ENCODE data around the gene TEP1.

The TEP1 gene

GRCh38 chr14:20429801-20430669 is 16.7 kb upstream of the TEP1 start:
- no peak for DNase-seq

- no peak for DNase-seq
Observed at GRCh38 chr14:20428802-20429201, 15.5 kb upstream of the TEP1 start.

- DNase-seq: no peak
Observed at GRCh38 chr14:20428010-20428365, 14.7 kb upstream of the TEP1 start.

GRCh38 chr14:20427231-20428009 is 14.1 kb upstream of the TEP1 start:
- DNase-seq: no peak

GRCh38 chr14:20424851-20425250 is 11.6 kb upstream of the TEP1 start:
- DNase-seq: no peak

- no peak for DNase-seq
Observed at GRCh38 chr14:20422886-20423285, 9.6 kb upstream of the TEP1 start.

GRCh38 chr14:20421267-20421666 is 8.0 kb upstream of the TEP1 start:
- no peak for DNase-seq

- no peak for DNase-seq
Observed at GRCh38 chr14:20419419-20419818, 6.1 kb upstream of the TEP1 start.

- DNase-seq: no peak
Observed at GRCh38 chr14:20418501-20418909, 5.2 kb upstream of the TEP1 start.

GRCh38 chr14:20417250-20418186 is 4.2 kb upstream of the TEP1 start:
- no peak for DNase-seq

GRCh38 chr14:20416223-20416622 is 2.9 kb upstream of the TEP1 start:
- DNase-seq: no peak

GRCh38 chr14:20415782-20416206 is 2.5 kb upstream of the TEP1 start:
- DNase-seq: peak; percentile 18 to 49

- peak in 1 of 2 donors; percentile 16 for DNase-seq
Observed at GRCh38 chr14:20413744-20414082, 412 bp upstream of the TEP1 start.

- DNase-seq: no peak
Observed at GRCh38 chr14:20412411-20412810, 890 bp downstream of the TEP1 start.

- DNase-seq: no peak
Observed at GRCh38 chr14:20409226-20409625, 4.1 kb downstream of the TEP1 start.

- no peak for DNase-seq
Observed at GRCh38 chr14:20403521-20403920, 9.8 kb downstream of the TEP1 start.

GRCh38 chr14:20400965-20401593 is 12.2 kb downstream of the TEP1 start:
- DNase-seq: peak in 1 of 2 donors; percentile 13

GRCh38 chr14:20400589-20400964 is 12.7 kb downstream of the TEP1 start:
- no peak for DNase-seq

GRCh38 chr14:20397511-20397910 is 15.8 kb downstream of the TEP1 start:
- no peak for DNase-seq

- no peak for DNase-seq
Observed at GRCh38 chr14:20391505-20391904, 21.8 kb downstream of the TEP1 start.

GRCh38 chr14:20388159-20388558 is 25.1 kb downstream of the TEP1 start:
- DNase-seq: no peak

GRCh38 chr14:20387576-20387975 is 25.7 kb downstream of the TEP1 start:
- no peak for DNase-seq
